HG03135 (cell line): Measurements from ENCODE around the gene LPP.
A peak's percentile ranks its signal among the peaks of the same experiment; 100 is the strongest.
"Not testable (repeated sequence)": the region's sequence is repeated elsewhere in the genome, so short reads cannot be mapped to it uniquely, and the experiment has no call there.

Source experiments
- ATAC-seq: cut with Tn5 transposase; IDR thresholded peaks from one replicate; pipeline ENCODE4 v1.9.1; 2021; ENCODE audit warnings: mild to moderate bottlenecking, moderate library complexity; ENCODE audit not compliant: unreplicated experiment

The LPP gene

DNA sequence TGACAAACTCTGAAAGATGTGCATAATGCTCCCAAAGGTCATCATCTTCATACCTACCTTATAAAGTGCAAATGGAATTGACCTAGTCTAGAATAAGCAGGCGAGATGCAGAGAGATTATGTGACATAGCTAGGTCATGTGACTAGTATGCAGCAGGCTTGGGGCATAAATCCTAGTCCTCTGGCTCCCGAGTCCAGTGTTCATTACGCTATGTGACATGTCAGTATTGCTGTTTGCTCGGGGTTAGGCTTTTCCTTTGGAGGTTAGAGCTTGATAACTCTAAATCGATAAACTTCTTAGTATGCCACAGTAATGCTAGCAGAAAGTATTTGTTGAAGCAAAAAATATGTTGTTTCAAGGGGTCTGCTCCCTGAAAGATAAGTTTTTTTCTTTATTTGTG lies 536.1 kb downstream of the LPP start:
- ATAC-seq: no peak

DNA sequence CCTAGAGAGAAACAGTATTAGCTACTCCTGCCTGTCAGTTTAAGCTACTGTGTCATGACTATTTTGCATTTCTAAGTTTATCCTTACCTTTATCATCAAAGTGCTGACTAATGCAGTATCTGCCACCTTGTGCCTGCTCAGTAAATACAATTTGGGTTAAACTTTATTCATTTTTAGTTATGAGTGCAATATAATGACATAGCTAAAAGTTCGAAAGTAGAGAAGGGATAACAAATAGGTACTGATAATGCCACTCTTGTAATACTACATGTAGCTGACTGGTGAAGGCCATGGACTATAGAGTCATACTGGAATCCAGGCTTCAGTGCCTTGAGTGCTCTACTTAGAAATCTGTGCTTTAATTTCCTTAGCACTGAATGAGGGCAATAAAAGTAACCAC lies 537.0 kb downstream of the LPP start:
- ATAC-seq: no peak

DNA sequence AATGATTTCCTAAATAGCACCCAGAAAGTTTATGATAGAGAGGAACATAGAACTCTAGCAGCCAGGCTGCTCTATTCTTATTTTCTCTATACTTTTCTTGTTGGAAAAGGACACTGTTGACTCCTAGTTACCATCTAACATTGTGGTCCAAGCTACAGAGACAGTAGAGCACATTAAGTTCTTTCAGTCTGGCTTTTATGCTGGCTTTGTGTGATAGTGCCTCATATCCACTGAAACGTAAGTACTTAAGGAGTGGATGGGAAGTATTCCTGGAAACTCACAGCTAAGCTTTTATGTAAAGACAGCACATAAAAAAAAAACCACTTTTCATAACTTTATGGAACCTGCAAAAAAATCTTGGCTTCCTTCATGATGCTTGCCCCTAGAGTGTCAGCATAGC lies 537.7 kb downstream of the LPP start:
- ATAC-seq: no peak

DNA sequence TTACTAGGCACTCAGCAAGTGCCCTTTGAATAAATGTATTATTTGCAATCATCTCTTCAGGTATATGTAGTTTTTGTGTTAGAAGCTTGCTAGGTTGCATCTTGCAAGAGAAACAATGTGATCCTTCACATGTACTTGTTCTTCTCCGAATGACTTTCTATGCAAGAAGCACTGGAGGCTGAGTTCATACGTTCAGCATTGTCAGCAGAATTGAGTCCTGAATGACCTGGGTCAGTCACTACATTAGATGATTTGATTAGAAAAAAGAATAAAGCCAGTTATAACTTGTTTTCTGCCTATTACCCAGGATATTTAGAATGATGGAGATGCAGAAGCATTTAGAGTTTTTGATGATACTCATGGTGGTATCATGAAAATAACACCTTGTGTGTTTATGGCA lies 538.7 kb downstream of the LPP start:
- ATAC-seq: no peak

DNA sequence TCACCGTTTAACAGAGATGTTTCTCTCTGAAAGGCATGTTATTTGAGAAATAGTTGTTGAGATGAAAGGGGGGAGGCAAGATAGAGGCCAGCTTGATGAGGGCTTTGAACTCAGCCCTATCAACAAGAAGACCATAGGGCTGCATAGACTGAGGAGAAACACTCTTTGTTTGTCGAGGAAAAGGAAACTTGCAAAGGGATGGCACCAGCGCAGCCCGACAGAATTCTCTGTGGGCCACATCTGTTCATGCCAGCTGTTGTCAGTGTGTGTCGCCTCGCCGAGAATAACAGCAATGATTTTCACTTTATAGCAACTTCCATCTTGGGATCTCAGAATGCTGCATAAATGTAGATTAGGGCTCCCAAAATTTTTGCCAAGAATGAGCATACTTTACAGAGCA lies 539.5 kb downstream of the LPP start:
- ATAC-seq: no peak

DNA sequence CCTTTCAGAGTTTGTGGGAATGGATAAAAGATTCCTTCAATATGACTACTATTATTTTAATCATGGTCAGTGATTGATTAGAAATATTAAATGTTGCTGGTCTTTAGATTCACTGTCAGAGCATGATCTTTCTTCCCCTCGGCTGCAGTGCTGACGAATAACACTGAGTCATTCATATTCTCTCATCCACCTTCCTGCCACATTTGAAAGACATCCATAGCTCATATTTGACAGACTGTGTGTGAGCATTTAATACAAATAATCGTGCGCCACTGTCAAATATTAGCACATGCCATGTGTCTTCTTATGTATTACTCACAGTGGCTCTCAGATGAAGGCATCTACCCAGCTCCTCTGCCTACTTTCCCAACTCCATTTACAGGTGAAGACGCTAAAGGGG lies 541.3 kb downstream of the LPP start:
- no peak for ATAC-seq

DNA sequence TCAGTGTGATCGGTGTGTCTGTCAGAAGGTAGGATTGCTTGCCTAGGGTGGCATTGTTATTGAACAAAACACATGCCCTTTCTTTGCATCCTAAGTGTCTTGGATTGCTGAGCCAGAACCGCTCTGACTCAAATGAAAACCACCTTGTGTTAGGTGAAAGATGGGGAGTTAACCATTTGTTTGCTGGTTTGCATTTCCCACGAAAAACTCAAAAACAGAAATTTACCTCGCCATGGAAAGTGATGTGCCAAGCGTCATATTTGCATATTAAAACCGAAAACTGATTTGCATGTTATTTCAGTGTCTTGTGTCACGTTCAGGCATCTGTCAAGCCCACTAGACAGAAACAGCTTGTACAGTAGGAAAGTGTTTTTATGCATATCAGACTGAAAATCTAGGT lies 543.2 kb downstream of the LPP start:
- ATAC-seq: peak; percentile 77

DNA sequence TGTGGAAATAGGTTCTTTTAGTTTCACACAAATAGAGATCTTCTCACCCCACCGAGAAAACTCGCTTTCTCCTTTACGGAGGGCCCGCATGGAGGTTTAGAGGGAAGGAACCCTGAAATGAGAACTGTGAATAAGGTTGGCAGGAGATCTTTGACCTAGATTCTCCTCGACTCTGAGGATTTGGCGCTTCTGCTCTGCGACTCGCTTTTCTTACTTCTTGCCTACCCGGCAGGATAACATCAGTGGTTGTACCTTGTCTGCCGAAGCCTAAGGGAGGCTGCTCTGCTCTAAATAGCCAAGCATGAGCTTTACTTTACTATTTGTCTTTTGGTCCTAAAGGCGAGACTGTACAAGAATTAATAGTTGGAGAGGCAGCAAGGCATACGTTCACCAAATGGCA lies 544.5 kb downstream of the LPP start:
- ATAC-seq: no peak

DNA sequence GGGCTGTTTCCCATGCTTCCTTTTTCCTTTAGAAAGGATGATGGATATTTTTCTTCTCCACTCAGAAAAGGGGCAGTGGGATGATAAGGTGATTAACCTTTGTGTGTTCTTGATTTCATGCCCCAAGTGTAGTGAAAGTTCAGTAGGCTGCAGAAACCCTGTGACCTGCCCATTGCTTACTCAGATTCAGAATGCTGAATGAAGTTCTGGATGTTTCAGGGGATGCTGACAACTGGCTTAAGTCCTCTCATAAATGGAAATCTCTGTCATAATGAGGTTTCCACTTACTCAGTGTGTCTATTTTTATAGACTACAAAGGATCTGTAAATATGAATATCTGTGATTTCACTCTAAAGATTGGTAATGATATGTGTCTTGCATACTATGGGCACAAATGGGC lies 546.5 kb downstream of the LPP start:
- no peak for ATAC-seq

DNA sequence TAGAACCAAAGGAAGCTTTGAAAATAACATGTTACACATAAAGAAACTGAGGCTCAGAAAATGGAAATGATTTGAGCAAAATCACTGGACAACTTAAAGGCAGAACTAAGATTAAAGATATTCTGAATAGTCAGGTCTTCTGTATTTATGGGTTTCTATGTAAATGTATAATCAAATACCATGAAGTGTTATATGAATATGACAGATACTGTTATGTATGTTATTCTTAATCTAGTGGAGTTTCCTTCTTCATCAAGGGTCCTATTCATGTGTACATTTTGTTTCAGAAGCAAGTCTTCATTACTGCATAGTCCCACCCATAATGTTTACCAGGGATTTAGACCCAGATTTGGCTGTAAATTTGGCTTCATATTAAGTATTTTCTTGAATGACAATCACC lies 547.0 kb downstream of the LPP start:
- ATAC-seq: no peak

DNA sequence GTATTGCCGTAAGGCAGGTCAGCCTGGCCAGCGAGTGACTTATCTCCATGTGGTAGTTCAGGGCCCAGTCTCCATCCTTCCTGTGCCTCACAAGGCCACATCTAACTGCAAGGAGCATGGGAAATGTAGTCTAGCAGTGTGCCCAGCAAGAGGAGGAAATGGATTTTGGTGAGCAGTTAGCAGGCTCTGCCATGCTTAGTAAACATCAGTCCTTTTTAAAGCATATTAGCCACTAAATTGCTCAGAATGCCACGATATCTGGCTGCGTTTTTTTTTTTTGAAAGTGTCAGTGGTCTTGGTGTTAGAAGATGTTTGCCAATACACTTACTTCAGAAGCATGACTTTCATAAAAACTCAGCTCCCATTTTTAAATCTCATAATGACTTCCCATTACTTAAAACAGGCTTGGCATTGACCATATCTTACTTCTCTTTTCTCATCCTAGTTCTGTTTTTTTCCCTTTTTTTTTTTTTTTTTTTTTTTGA lies 547.6 kb downstream of the LPP start:
- ATAC-seq: no peak

DNA sequence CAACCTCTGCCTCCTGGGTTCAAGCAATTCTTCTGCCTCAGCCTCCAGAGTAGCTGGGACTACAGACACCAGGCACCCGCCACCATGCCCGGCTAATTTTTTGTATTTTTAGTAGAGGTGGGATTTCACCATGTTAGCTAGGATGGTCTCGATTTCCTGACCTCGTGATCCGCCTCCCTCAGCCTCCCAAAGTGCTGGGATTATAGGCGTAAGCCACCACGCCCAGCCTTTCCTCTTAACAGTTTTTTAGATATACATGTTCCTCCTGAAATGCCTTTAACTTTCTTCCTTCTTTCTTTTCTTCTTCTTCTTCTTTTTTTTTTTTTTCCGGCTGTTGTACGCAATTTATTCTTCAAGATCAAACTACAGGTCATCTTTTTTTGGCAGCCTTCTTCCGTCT lies 548.1 kb downstream of the LPP start:
- ATAC-seq: not testable (repeated sequence)

DNA sequence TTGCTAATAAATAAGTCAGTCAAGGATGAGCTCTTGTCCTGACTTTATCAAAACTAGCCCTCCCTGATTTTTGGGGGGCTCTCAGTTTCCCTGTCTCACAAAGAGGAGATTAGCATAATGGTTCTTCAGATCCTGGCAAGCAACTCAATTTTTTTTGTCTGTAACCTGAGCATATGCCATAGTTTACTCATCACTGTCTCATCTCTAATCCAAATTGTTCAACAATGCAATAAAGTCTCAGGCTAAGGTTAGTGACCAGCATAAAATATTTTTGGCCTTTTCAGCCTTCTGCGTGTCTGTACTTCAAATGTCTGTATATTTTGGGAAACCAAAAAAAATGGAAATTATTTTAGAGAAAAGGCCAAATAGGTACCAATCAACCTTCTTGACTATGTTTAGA lies 552.2 kb downstream of the LPP start:
- ATAC-seq: no peak

DNA sequence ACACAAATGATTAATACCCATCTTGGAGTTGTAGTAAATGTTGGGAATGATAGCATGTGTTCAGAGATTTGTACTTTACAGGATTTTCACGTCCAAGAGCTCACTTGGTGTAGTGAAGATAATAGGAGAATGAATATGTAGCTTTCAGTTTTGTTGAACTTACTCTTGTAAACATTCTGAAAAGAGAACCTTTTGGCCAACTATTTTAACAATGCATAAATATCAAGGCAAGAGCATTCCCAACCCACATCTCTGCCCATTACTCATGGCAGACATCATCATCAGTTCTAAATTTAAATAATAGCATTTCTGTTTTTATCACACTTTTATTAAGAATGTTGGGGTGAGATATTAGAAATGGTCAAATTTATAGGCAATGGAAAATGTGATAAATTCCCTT lies 552.6 kb downstream of the LPP start:
- no peak for ATAC-seq

DNA sequence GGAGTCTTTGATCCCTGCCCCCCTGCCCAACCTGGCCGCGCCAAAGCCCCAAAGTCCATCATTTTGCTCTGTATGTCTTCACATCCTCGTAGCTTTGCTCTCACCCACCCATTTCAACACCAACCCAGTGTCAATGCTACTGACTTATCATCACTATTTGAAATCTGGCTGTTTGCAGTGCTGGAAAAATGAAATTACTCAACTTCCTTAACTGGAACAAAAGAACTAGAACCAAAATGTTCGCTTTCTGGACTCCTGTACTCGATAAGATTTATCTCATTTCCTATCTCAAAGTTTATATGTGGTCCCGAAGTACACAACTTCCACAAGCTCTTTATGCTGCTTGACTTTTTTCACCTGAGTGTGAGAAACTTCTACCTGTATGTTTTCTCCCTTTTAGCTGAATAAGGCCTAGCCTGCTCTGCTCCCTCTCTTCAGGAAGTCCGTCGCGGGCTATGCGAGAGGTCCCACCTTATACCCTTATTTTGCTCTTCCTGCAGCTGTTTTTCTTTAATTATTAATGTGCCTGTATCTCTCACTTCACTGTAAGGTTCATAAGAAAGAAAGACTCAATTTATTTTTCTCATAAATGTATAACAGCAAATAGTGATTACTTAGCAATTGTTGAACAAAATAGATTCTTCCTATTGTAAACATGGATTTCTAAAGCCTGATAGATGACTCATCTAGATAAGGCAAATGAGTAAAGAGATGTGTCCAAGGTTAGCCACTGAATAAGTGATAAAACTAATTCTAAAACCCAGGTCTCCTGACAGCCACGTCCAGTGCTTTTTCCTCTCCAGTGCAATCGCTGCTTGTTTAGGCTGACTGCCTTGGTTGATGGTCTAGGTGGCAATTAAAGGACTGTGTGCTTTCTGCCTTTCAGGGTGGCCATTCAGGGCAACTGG lies 553.7 kb downstream of the LPP start:
- ATAC-seq: no peak

DNA sequence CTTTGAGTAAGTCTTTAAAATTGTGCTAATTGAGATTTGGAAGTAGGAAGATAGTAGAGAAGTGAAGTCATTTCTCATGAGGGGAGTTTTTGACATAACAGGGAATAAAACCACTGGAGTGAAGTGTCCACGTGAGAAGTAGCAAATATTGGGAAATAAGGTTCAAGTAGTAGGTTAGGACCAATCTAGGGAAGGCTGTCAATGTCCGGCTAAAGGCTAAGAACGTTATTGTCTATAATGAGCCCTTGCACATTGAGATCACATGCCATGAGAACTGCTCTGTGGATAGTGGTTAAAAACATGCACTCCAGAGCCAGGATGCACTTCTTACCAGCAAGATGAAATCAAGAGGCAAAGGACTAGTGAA lies 557.9 kb downstream of the LPP start:
- no peak for ATAC-seq

DNA sequence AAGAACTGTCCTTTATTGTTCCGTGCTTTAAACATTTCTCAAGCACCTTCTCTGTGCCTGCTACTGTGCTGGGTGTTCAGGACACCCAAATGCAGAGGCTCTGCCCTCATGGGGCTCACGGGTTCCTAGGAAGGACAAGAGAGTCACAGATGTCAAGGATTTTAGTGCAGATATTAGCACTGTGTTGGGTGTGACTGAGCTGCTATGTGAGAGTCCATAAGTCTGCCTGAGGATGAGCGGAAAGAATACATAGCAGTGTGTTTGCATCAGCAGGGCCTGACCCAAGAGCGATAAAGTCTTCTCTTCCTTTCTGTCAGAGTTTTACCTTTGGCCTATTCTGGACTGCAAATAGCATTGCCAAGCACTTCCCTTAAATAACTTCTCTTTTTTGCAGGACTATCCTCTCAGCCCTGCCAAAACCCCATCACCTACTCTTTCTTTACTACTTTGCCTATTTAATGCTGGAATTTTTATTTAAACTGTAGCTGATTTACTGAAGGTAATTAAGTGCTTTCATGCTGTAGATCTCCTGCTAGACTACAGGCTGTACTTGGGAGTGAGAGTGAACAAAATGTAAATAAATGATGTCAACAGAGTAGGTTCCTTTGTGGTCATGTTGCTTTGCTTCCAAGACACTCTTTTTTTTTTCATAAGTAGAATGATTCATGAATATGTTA lies 558.4 kb downstream of the LPP start:
- no peak for ATAC-seq

DNA sequence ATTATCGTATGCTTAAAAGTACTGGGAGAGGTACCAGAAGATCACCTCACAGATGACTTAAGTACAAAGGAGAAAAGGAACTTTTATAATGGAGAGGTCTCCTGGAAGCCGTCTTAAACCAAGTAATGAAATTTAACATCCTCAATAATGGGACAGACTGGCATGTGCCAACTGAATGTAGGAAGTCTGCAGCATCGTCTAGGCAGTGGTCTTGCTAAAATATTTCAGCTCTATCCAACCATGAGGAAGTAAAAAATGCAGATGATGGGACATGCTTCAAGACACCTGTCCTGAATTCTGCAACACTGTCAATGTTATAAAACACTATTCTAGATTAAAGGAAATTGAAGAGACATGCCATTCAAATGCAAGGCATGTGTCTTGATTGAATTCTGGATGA lies 559.0 kb downstream of the LPP start:
- ATAC-seq: no peak

DNA sequence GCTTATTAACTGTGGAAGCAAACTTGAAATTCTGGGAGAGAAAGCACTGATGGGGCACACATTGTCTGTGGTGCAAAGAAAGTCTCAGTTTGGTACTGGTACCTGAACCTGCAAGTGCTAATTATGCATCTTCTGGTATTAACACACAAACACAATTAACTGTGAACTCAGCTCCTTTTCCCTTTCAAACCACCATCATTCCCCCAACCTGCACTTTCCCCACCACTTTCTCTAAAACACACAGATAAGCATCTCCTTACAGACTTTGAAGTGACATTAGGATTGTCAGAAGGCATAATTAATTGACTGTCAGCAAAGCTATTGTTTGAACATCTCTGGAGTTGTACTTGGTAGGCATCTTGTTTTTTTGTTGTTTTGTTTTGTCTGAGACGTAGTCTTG lies 565.6 kb downstream of the LPP start:
- no peak for ATAC-seq

DNA sequence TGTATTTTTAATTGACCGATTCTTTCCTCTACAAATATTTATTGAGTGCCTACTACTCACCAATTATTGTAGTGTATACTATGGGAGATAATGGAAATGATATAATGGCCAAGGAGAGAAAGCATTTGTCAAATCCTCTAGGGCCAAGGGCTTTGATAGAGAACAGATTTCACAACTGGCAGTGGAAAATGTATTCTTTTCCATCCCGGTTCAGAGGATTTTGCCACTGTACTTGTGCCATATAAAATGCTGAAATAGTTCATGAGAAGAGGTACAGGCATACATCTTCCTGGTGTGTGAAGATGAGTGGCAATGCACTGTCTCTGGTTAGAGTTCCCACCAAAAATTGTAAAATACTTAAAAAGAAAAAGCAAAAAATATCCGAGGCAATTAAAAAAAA lies 566.3 kb downstream of the LPP start:
- ATAC-seq: no peak

DNA sequence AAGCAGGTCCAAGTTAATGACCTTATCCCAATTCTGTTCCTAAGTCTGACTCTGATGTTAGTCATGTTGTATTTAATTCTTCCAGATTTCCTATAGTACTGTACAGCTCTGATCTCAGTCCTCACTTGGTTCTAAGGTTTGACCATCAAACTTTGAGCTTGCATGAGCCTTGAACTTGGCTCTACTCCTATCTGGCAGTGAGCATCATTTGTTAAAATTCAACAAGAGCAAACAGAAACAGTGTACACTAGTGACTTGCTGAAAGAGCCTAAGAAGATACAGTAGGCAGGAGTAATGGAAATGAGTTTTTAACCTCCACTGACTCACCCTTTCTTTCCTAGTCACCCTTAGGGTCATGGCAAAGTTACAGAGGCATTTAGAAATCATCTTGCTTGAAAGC lies 566.7 kb downstream of the LPP start:
- no peak for ATAC-seq

DNA sequence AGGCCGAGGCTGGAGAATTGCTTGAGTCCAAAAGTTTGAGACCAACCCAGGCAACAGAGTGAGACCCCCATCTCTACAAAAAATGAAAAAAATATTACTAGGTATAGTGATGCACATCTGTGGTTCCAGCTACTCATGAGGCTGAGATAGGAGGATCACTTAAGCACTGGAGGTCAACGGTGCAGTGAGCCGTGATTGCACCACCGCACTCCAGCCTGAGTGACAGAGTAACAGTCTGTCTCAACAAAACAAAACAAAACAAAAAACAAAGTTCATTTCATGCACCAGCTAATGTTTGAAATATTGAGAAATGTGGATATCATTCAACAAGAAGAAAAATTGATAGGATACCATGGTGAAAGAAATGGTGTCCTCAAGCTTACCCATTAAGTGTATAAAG lies 567.4 kb downstream of the LPP start:
- ATAC-seq: no peak
